Measurements from ENCODE around the gene AGBL4. TPM values are rescaled to one million over a fixed set of nuclear protein-coding genes. Genes with fewer than 3 reads are reported as not detected.

The AGBL4 gene
- total RNA-seq, 2 experiments from 2014 or later, result not detected

- intact Hi-C loops (cut with DNase I, micrococcal nuclease), result no loop called here
- H3K27me3 Mint-ChIP-seq, result peaks cover 2% of the 10 kb centered on the region
- peaks cover 4% of the 10 kb centered on the region for H3K9me3 Mint-ChIP-seq (ENCODE audit: low read depth)
- CTCF ChIA-PET, result no interaction called here
- no peak for DNase-seq
- no peak for ATAC-seq
- no peaks in the 10 kb centered on the region for H3K4me1 Mint-ChIP-seq
- no peak overlapping the region for H3K27ac Mint-ChIP-seq
- H3K4me3 Mint-ChIP-seq, result no peak overlapping the region
- H3K36me3 Mint-ChIP-seq (ENCODE audit: low read depth), result no peaks in the 10 kb centered on the region
- POLR2A ChIA-PET, result no interaction called here
These were observed 1045.3 kb downstream of the AGBL4 start for GRCh38 chr1:48978413-48978812.

DNA sequence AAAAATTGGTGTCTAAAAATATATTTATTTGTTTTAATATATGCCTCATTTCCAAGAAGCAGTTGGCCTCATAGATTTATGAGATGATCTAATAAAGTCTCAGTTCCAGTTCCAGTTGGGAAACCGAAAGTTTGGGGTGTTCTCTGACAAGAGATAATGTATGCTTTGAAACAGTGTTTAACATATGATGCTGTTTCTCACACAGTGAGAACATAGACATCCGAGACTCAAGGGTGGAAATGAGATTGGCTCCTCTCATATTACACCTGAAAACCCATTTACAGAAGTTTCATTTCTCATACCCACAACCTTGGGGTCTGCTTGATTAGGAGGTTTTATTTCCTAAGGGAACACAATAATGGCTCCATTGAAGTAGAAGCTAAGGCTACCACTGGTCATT is 1046.5 kb downstream of the AGBL4 start:
- Mint-ChIP-seq H3K27ac (no peak overlapping the region), H3K9me3 (ENCODE audit: low read depth) (peaks cover 4% of the 10 kb centered on the region), H3K4me3 (no peak overlapping the region), H3K4me1 (no peaks in the 10 kb centered on the region), H3K27me3 (peaks cover 2% of the 10 kb centered on the region), H3K36me3 (ENCODE audit: low read depth) (no peaks in the 10 kb centered on the region)
- CTCF ChIA-PET, result interaction anchor here (0.6 kb wide), 1 partner anchor 1183 kb away, joined by 3 read pairs; no protein-coding TSS in a partner anchor
- ATAC-seq (no peak), DNase-seq (no peak)
- POLR2A ChIA-PET, result no interaction called here
- intact Hi-C loops (cut with DNase I, micrococcal nuclease), result no loop called here

GRCh38 chr1:48969971-48970370 is 1053.8 kb downstream of the AGBL4 start:
- intact Hi-C loops (cut with DNase I, micrococcal nuclease), result no loop called here
- POLR2A ChIA-PET, result no interaction called here
- no peaks in the 10 kb centered on the region for H3K9me3 Mint-ChIP-seq (ENCODE audit: low read depth)
- H3K4me3 Mint-ChIP-seq, result no peak overlapping the region
- ATAC-seq (no peak), DNase-seq (no peak)
- no peaks in the 10 kb centered on the region for H3K36me3 Mint-ChIP-seq (ENCODE audit: low read depth)
- peaks cover 3% of the 10 kb centered on the region for H3K27me3 Mint-ChIP-seq
- no peaks in the 10 kb centered on the region for H3K4me1 Mint-ChIP-seq
- H3K27ac Mint-ChIP-seq, result no peak overlapping the region
- CTCF ChIA-PET, result no interaction called here

DNA sequence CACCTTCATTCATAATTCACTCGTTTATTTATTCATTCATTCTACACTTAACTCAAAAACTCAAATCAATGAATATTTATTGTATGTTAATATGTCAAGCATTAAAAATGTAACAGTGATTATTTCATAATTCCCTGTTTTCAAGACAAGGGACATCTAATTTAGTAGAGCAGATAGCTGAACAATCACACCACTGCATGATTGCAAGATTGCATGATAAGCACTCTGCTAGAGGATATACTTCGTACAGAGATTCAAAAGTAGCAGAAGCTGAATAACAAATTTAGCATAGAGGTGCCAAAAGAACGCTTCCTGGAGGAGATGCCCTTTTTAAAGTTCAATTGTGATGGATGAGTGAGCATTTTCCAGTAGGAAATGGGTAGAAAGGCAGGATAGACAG is 1056.4 kb downstream of the AGBL4 start:
- Mint-ChIP-seq H3K27ac (no peak overlapping the region), H3K4me3 (no peak overlapping the region), H3K27me3 (peaks cover 4% of the 10 kb centered on the region), H3K9me3 (ENCODE audit: low read depth) (no peaks in the 10 kb centered on the region), H3K36me3 (ENCODE audit: low read depth) (no peaks in the 10 kb centered on the region), H3K4me1 (no peaks in the 10 kb centered on the region)
- CTCF ChIA-PET, result no interaction called here
- ATAC-seq (no peak), DNase-seq (no peak)
- POLR2A ChIA-PET, result no interaction called here
- intact Hi-C loops (cut with DNase I, micrococcal nuclease), result no loop called here

DNA sequence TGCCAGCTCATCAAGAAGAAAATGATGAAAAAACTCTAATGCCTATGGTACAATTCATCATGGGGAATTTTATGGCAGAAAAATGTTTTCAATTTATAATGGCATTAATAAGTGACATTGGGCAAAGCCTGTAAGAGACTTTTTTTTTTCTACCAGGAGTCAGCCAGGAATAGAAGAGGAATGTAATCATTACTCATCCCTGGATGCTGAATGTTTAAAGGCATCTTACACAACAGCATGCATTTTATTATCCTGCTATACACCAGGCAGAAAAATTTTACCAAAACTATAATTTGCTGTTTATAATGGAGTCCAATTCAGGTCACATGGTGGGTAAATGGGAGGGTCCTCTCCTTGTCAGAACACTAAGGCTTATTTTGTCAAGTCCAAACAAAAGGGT is 1057.2 kb downstream of the AGBL4 start:
- H3K36me3 Mint-ChIP-seq (ENCODE audit: low read depth), result no peaks in the 10 kb centered on the region
- ATAC-seq, result no peak
- CTCF ChIA-PET, result no interaction called here
- intact Hi-C loops (cut with DNase I, micrococcal nuclease), result no loop called here
- no peak overlapping the region for H3K4me3 Mint-ChIP-seq
- peaks cover 4% of the 10 kb centered on the region for H3K27me3 Mint-ChIP-seq
- H3K9me3 Mint-ChIP-seq (ENCODE audit: low read depth), result no peaks in the 10 kb centered on the region
- DNase-seq, result no peak
- H3K27ac Mint-ChIP-seq, result no peak overlapping the region
- H3K4me1 Mint-ChIP-seq, result no peaks in the 10 kb centered on the region
- POLR2A ChIA-PET, result no interaction called here

DNA sequence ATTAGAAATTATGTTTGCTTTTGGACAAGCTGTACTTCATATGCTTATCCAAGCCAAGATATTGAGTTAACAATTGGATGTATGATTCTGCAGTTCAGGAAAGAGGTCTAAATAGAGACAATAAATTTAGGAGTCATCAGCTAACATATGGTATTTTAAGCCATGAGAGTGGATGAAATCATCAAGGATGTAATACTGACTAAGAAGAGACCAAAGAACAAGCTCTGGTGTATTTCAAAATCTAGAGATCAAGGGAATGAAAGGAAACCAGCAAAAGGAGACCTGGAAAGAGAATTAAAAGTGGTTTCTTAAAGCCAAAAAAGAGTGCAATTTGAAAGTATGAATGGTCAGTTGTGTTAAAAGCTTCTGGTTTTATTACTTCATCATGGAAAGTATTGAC is 1063.4 kb downstream of the AGBL4 start:
- intact Hi-C loops (cut with DNase I, micrococcal nuclease), result no loop called here
- CTCF ChIA-PET, result no interaction called here
- H3K27ac Mint-ChIP-seq, result no peak overlapping the region
- no peaks in the 10 kb centered on the region for H3K36me3 Mint-ChIP-seq (ENCODE audit: low read depth)
- POLR2A ChIA-PET, result no interaction called here
- DNase-seq (no peak), ATAC-seq (no peak)
- peaks cover 11% of the 10 kb centered on the region for H3K27me3 Mint-ChIP-seq
- H3K4me3 Mint-ChIP-seq, result no peak overlapping the region
- H3K9me3 Mint-ChIP-seq (ENCODE audit: low read depth), result no peaks in the 10 kb centered on the region
- no peaks in the 10 kb centered on the region for H3K4me1 Mint-ChIP-seq

- H3K27me3 Mint-ChIP-seq, result peaks cover 9% of the 10 kb centered on the region
- H3K4me1 Mint-ChIP-seq, result no peaks in the 10 kb centered on the region
- DNase-seq (no peak), ATAC-seq (no peak)
- no peaks in the 10 kb centered on the region for H3K9me3 Mint-ChIP-seq (ENCODE audit: low read depth)
- ChIA-PET CTCF (interaction anchor here (0.6 kb wide), 1 partner anchor 1382 kb away, joined by 3 read pairs; no protein-coding TSS in a partner anchor), POLR2A (no interaction called here)
- H3K36me3 Mint-ChIP-seq (ENCODE audit: low read depth), result no peaks in the 10 kb centered on the region
- no peak overlapping the region for H3K4me3 Mint-ChIP-seq
- intact Hi-C loops (cut with DNase I, micrococcal nuclease), result no loop called here
- H3K27ac Mint-ChIP-seq, result no peak overlapping the region
These were observed 1068.0 kb downstream of the AGBL4 start for GRCh38 chr1:48955774-48956173.

GRCh38 chr1:48953617-48954016 is 1070.1 kb downstream of the AGBL4 start:
- CTCF ChIA-PET, result no interaction called here
- H3K9me3 Mint-ChIP-seq (ENCODE audit: low read depth), result no peaks in the 10 kb centered on the region

GRCh38 chr1:48948562-48948961 is 1075.2 kb downstream of the AGBL4 start:
- ATAC-seq (no peak), DNase-seq (no peak)
- no peak overlapping the region for H3K4me3 Mint-ChIP-seq
- ChIA-PET CTCF (no interaction called here), POLR2A (no interaction called here)
- H3K9me3 Mint-ChIP-seq (ENCODE audit: low read depth), result no peaks in the 10 kb centered on the region
- H3K36me3 Mint-ChIP-seq (ENCODE audit: low read depth), result no peaks in the 10 kb centered on the region
- H3K27me3 Mint-ChIP-seq, result no peaks in the 10 kb centered on the region
- H3K27ac Mint-ChIP-seq, result no peak overlapping the region
- intact Hi-C loops (cut with DNase I, micrococcal nuclease), result no loop called here
- no peaks in the 10 kb centered on the region for H3K4me1 Mint-ChIP-seq

More at GRCh38 chr1:48953617-48954016, 1070.1 kb downstream of the AGBL4 start:
- ATAC-seq (no peak), DNase-seq (no peak)
- no peak overlapping the region for H3K4me3 Mint-ChIP-seq
- no peaks in the 10 kb centered on the region for H3K4me1 Mint-ChIP-seq
- H3K27ac Mint-ChIP-seq, result no peak overlapping the region
- no peaks in the 10 kb centered on the region for H3K36me3 Mint-ChIP-seq (ENCODE audit: low read depth)
- POLR2A ChIA-PET, result no interaction called here
- no peaks in the 10 kb centered on the region for H3K27me3 Mint-ChIP-seq
- intact Hi-C loops (cut with DNase I, micrococcal nuclease), result no loop called here

- Mint-ChIP-seq H3K4me1 (no peaks in the 10 kb centered on the region), H3K36me3 (ENCODE audit: low read depth) (no peaks in the 10 kb centered on the region), H3K27ac (no peak overlapping the region), H3K9me3 (ENCODE audit: low read depth) (no peaks in the 10 kb centered on the region), H3K4me3 (no peak overlapping the region), H3K27me3 (no peaks in the 10 kb centered on the region)
- CTCF ChIA-PET, result interaction anchor here (0.6 kb wide), 1 partner anchor 186 kb away, joined by 3 read pairs; no protein-coding TSS in a partner anchor
- ATAC-seq, result no peak
- POLR2A ChIA-PET, result no interaction called here
- DNase-seq, result no peak
- intact Hi-C loops (cut with DNase I, micrococcal nuclease), result no loop called here
These were observed 1075.8 kb downstream of the AGBL4 start for GRCh38 chr1:48947761-48948537.

DNA sequence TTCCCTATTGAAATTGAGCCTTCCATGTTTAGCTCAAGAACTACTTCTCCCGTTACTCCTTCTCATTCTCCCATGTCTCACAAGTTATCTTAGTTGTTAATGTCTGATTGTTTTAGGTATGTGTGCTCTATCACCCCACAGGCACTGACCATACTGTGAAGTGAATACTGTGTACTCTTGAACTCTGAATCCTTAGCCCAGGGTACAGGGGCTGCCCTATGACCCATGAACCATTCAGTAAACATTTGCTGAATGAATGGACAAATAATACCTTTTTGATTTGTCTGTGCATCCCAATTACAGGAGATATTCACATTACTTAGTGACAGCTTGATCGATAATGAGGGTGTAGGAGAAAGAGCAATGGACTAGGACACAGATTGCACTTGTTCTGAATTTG is 1077.7 kb downstream of the AGBL4 start:
- H3K9me3 Mint-ChIP-seq (ENCODE audit: low read depth), result no peaks in the 10 kb centered on the region

GRCh38 chr1:48944811-48945210 is 1078.9 kb downstream of the AGBL4 start:
- no peaks in the 10 kb centered on the region for H3K4me1 Mint-ChIP-seq
- no peak for ATAC-seq
- CTCF ChIA-PET, result no interaction called here
- no peak overlapping the region for H3K4me3 Mint-ChIP-seq
- DNase-seq, result no peak
- H3K9me3 Mint-ChIP-seq (ENCODE audit: low read depth), result no peaks in the 10 kb centered on the region
- intact Hi-C loops (cut with DNase I, micrococcal nuclease), result no loop called here
- no peak overlapping the region for H3K27ac Mint-ChIP-seq
- POLR2A ChIA-PET, result no interaction called here
- H3K36me3 Mint-ChIP-seq (ENCODE audit: low read depth), result no peaks in the 10 kb centered on the region
- no peaks in the 10 kb centered on the region for H3K27me3 Mint-ChIP-seq

More for the DNA sequence above, 1077.7 kb downstream of the AGBL4 start:
- intact Hi-C loops (cut with DNase I, micrococcal nuclease), result no loop called here
- Mint-ChIP-seq H3K36me3 (ENCODE audit: low read depth) (no peaks in the 10 kb centered on the region), H3K4me3 (no peak overlapping the region), H3K27ac (no peak overlapping the region), H3K4me1 (no peaks in the 10 kb centered on the region), H3K27me3 (no peaks in the 10 kb centered on the region)
- ATAC-seq, result no peak
- no peak for DNase-seq
- CTCF ChIA-PET, result no interaction called here
- POLR2A ChIA-PET, result no interaction called here

Measured in activated CD4-positive, alpha-beta T cell treated with anti-CD3 and anti-CD28 coated beads for 36 hours (primary cell).